NCI-H524 treated with DMSO at 0.1 percent for 48 hours (cell line): ENCODE measurements around the gene NPLOC4.

ENCODE experiments used
- DNase-seq: peaks from one replicate; lab custom pipeline; 2025; lab: John Stamatoyannopoulos, UW

NPLOC4 gene

DNA sequence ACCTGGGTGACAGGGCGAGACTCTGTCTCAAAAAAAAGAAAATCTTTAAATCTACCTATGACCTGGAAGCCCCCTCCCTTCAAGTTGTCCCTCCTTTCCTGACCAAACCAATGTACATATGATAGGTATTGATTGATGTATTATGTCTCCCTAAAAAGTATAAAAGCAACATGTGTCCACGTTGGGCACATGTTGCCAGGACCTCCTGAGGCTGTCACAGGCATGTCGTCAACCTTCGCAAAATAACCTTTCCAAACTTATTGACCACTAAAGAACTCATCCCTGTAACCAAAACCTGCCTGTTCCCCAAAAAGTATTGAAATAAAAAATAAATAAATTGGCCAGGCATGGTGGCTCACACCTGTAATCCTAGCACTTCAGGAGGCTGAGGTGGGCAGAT lies 25.1 kb upstream of the NPLOC4 start:
- DNase-seq: no peak

DNA sequence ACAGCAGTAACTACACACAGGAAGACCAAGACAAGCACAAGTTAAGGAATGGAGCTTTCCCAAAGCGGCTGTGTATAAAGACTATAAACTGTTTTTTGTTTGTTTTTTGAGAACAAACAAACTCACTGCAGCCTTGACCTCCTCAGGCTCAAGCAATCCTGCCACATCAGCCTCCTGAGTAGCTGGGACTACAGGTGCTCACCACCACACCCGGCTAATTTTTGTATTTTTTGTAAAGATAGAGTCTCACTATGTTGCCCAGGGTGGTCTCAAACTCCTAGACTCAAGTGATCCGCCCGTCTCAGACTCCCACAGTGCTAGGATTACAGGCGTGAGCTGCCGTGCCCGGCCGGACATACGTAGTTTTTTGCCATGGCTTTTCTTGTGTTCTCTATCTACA lies 23.5 kb upstream of the NPLOC4 start:
- no peak for DNase-seq

DNA sequence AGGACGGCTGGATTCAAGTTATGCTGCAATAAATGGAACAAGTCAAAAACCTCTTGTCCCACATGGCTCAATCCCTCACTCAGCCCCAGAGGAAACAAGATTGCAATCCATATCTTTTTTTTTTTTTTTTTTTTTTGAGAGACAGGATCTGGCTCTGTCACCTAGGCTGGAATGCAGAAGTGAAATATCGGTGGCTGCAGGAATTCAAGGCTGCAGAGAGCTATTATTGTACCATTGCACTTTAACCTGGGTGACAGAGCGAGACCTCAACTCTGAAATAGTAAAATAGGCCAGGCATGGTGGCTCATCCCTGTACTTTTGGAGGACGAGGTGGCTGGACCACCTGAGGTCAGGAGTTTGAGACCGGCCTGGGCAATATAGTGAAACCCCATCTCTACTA lies 22.1 kb upstream of the NPLOC4 start:
- no peak for DNase-seq

DNA sequence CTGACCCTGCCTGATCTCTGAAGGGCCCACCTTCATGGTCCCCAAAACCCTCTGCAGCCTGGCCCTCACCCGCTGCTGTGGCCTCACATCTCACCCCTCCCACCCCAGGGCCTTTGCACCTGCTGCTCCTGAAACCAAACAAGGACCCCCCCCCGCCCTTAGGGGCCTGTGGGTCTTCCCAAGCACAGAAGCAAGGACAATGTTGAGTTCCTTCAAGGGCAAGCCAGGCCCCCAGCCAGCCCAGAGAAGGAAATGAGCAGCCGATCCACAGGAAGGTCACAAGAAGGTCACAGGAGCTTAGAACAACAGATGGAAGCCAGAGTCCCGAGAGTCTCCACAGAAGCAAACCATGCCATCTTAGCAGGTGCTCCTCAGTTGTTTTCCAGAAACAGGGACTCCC lies 19.9 kb upstream of the NPLOC4 start:
- DNase-seq: no peak

DNA sequence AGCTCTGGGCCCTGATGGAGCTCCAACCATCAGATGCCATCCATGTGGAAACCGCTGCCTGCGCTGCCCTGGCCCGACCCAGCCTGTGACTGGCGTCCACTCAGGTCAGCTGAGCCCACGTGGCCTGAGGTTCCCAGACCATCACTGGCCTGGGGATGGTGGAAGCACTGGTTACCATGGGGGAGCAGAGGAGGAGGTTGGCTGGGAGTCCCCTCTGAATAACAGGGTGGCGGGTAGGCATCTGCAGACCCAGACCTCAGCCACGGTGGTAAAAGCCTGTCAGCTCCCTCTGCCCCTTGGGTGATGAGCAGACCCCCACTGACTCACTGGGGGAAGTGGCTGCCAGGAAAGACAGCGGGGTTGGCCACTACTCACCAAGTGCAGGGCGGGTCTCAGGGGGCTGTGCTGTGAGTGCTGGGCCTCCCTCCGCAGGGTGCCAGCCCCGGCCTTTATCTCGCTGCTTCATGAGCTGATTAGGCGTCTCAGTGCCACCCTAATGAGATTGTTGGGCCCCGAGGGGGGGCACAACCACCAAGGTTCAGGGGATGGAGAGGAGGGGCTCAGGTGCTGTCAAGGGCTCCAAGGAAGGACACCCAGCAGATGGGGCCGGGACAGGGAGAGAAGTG lies 19.3 kb upstream of the NPLOC4 start, which contains the start of gene PDE6G:
PDE6G (minus strand) TSS at position 425 of the 626 bp plus-strand sequence. CDS start 3,237 bp downstream, outside the sequence.
- no peak for DNase-seq

DNA sequence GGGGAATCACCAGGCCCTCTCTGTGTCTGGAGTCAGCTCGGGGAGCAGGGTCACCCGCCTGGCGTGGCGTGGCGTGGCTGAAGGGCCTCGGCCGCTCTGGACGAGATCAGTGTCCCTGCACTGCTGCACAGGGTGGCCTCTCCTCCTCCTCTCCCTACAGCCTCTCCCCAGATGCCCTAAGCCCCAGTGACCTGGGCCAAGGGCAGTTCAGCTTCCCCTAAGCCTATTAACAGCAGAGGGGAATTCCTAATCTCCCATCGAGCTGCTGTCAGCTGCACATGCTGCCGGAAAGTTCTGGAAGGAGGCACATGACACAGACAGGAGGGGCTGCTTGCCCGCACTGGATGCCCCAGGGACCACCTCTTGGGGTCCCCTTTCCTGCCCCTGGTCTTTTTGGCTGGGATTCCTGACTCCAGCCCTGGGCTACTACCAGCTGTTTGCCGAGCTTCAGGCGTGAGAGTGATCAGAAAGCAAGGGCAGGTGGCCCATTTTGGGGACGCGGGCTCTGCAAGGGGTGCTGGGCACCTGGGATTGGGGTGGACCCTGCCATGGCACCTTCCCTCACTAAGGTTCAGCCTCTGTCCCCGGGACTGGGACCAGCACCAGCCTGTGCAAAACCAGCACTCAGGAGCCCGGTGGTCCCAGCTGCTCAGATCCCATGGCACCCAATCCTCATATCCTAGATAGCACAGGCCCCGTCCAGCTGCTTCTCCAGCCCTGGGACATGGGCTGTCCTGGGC lies 18.6 kb upstream of the NPLOC4 start:
- no peak for DNase-seq

DNA sequence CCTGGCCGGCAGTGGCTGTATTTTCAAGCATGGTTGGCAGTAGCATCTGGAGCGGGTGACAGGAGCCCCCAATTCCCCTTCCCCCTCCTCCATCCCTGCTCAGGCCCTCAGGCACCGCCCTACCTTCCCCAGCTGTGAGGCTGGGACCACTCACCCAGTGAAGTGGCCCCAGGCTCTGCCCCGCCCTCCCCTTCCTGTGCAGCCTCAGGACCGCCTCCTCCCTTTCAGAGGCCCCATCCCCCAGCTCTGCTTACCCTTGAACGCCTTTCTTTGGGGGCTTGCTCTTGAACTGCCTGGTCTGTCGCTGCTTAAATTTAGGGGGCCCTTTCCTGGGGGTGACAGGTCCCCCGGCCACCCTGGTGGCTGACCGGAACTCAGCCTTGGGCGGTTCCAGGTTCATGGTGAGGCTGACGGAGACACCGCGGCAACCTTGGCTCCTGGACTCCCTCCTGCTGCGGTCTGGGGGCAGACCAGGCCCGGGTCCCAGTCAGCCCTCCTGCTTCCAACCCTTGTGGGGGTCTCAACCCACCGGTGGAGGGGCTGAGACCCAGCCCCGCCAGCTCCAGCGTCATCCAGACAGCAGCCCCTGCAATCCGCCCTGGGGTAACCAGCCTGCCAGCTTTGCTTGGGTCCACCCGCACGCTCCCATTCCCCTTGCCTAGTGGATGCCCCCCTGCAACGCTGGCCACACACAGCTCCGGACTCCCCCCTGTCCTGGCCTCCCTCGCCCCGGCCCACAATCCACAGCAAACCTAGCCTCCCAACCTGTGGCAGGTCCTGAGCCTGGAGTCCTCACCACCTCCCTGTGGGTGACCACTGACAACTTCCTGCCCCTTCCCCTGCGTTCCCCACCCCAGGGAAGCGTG lies 16.2 kb upstream of the NPLOC4 start:
- no peak for DNase-seq

DNA sequence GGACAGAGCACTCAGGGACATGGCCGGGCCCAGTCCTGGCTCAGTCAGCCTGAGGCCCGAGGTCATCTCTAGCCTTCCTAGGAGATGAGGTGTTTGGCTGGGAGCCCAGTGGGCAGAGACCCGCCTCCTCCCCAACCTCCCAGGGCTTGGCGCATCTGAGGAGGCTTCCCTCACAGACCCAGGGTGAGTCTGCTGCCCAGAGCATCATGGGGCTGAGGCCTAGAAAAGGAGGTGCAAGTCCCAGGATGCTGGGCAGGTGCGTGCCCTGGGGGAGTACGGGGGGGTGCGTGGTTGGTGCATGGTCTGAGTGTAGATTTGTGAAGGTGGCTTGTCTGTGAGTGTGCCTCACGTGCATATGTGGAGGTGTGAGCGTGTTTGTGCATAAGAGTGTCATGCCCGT lies 14.8 kb upstream of the NPLOC4 start:
- no peak for DNase-seq

DNA sequence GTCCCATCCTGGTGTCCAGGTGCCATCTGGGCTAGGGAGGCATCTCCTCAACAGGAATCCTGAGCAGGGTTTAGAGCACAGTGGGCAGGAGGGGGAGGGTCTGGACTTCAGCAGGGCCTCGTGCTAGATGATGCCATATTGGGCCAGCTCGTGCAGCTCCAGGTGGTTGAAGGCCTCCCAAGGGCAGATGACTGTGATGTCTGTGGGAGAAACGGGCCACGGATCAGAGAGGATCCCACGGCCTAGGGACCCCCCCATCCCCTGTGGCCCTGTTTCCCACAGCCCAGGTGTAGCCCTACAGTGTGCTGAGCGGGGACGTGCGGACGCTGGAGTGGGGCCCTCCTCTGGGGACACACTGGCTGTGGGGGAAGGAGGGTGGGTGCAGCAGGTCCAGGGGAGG lies 14.0 kb upstream of the NPLOC4 start:
- no peak for DNase-seq

DNA sequence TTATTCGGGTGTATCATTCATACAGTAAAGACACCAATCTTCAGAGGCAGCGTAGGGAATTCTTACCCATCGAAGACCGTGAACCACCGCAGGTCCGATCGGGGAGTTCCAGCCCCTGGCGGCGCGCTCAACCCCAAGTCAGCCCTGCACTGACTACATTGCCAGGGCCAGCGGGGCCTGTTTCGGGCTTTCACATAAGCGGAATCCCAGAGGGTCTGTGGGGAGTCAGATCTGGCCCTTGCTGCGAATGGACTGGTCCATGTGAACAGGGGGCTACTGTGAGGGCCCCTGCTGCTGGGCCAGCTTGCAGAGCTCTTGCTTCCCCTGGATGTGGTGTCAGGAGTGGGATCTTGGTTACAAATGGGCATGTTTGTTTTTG lies 11.8 kb upstream of the NPLOC4 start:
- no peak for DNase-seq

DNA sequence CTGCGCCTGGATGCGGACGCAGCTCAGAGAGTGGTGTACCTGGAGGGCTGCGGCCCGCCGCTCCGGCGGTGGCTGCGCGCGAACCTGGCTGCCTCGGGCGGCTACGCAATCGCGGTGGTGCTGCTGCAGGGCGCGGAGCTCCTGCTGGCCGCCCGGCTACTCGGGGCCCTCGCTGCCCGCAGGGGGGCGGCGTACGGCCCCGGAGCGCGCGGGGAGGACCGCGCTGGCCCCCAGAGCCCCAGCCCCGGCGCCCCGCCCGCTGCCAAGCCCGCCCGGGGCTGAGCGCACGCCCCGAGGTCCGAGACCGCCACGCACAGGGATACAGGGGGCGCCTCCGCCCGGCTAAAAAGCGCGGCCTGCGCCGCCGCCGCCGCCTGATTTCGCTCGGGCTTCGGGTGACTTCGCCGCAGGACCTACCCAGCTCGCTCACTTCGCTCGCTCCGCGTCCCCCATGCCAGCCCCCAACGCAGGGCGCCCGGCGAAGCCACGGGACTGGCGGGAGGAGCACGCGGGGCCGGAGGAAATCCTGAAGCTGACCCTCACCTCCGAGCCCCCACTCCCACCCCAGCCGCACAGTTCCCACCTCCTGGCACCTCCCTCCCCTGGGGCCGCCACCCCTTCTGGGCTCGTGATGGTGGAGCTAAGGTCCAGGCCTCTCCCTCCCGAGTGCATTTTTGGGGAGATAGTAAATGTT lies 11.2 kb upstream of the NPLOC4 start:
- DNase-seq: no peak

DNA sequence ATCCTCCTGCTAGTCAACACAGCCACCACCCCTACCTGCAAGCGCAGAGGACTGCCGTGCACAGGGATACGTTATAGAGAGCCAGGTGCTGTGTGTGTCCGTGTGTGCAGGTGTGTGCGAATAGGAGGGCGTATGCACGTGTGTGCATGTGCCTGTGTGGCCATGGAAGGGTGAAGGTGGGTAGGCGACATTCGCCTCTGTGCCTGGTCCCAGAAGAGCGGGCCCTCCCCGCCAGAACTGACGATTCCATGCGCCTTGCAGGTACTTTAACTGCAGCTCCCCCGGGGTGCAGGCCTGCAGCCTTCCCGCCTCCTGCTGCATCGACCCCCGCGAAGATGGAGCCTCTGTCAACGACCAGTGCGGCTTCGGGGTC lies 10.7 kb upstream of the NPLOC4 start:
- no peak for DNase-seq

DNA sequence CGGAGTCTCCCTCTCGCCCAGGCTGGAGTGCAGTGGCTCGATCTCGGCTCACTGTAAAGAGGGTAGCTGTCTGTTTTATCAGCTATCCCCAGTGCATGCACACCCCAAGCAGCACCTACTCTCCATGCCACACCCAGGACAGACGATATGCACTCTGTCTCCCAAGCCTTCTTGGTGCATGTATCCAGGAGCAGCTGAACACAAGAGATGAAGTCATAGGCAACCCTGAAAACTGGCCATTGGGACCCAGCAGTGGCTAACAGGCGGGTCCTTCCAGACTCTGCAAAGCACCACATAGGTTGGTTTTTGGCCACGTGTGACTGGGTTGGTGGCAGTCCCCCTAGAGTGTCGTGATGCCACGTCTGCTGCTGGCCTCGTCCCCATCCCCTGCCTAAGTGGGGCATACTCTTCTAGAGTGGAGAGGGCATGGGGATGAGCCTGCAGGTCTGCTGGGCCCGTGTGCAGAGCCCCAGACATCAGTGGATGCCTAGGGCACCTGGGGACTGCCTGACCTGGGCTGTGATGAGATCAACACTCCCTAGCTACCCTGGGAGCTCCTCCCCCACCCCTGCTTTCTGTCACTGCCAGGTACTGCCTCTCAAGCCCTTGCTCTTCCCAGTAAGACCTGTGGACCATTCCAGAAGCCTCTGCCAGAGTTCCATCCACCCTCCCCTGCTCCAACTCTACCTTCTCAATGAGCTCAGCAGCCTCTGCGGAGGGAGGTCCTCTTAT lies 10.1 kb upstream of the NPLOC4 start:
- DNase-seq: no peak

DNA sequence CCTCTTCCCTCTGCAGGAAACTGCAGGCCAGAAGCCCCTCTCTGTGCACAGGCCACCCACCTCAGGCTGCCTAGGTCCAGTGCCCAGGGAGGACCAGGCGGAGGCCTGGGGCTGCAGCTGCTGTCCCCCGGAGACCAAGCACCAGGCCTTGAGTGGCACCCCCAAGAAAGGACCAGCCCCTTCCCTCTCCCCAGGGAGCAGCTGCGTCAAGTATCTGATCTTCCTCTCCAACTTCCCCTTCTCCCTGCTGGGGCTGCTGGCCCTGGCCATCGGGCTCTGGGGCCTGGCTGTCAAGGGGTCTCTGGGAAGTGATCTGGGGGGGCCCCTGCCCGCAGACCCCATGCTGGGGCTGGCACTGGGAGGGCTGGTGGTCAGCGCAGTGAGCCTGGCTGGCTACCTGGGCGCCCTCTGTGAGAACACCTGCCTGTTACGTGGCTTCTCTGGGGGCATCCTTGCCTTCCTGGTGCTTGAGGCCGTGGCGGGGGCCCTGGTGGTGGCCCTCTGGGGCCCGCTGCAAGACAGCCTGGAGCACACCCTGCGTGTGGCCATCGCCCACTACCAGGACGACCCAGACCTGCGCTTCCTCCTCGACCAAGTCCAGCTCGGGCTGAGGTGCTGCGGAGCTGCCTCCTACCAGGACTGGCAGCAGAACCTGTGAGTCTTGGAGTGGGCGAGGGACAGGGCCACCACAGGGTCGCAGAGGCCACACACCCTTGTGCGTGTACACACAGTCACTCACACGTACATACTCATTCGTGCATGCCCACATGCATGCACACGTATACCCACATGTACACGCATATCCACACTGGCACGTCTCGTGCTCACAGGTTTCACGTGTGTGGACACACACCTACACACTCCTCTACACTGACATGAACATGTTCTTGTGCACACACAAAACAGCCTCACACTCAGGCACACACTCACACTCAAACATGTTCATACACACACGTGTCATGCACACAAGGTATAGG lies 8.4 kb upstream of the NPLOC4 start:
- no peak for DNase-seq

DNA sequence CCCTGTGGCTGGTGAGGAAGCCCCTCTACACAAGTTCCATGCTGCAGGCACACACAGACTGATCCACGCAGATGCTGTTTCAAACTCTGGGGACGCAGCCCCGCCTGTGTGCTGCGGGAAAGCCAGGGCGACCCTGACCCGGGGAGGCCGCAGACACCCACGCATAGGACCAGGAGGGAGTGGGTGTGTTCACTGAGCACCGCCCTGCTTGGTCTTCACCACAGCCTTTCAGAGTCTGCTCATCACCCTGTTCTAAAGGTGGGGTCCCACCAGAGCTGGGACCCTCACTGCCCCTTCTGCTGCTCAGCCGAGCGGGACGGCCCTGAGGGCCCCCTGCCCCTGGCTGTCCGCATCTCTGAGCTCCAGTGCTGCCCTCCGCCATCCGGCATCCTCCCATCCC lies 7.6 kb upstream of the NPLOC4 start:
- no peak for DNase-seq

DNA sequence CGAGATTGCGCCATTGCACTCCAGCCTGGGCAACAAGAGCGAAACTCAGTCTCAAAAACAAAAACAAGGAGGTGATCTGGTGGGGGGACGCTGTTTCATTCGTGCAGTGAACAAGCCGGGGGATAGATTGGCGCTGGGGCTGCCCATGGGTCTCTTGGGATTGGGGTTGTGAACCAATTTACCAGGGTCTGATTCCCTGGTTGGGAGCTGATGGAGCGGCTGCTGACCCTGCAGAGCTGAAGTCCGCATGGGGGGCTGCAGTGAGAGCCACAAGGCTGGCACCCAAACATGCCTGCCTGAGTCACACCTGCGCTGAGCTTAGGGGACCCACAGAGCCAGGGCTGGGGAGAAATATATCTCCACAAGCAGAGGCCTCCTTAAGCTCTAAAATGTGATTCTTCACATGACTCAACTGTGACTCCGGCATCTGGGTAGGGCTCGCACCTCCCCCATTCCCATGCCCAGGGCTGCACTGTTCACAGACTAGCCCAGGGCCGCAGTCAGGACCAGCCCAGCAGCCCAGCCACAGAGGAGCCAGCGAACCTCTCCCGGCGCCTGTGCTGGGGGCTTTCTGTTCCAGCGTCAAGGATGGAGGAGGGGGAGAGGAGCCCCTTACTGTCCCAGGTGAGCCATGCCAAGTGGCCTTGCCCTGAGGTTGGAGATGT lies 5.0 kb upstream of the NPLOC4 start:
- DNase-seq: no peak

DNA sequence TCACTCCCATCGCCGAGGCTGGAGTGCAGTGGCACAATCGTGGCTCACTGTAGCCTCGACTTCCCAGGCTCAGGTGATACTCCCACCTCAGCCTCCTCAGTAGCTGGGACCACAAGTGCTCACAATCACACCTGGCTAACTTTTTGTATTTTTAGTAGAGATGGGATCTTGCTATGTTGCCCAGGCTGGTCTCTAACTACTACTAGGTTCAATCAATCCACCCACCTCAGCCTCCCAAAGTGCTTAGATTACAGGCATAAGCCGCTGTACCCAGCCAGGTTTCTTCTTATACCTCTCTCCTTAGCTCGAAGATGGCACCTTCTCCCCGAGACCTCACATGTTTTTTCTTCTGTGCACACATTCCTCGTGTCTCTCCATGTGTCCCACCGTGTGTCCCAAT lies 3.1 kb upstream of the NPLOC4 start:
- DNase-seq: no peak

DNA sequence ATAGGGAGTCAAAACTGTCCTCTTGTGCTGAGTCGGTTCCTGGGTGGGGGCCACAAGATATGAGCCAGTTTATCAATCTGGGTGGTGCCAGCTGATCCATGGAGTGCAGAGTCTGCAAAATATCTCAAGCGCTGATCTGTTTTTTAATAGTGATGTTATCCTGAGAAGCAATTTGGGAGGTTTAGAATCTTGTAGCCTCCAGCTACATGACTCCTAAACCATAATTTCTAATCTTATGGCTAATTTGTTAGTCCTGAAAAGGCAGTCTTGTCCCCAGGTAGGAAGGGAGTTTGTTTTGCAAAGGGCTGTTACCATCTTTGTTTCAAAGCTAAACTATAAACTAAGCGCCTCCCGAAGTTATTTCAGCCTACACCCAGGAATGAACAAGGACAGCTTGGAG lies 1.8 kb upstream of the NPLOC4 start:
- DNase-seq: no peak

DNA sequence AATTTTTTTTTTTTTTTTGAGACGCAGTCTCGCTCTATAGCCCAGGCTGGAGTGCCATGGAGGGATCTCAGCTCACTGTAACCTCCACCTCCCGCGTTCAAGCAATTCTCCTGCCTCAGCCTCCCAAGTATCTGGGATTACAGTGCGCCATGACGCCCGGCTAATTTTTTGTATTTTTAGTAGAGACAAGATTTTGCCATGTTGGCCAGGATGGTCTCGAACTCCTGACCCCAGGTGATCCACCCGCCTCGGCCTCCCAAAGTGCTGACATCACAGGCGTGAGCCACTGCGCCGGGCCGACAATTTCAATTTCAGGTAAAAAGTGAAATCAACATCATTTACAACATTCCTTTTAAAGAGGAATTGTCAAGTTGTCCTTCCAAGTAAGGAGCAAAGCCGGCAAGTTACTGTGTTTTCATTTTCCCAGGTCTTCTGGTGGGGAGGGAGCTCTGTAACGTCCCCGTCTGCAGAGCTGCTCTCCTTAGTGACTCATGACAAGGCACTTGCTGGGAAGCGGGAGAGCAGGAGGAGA lies 873 bp downstream of the NPLOC4 start:
- DNase-seq: no peak

DNA sequence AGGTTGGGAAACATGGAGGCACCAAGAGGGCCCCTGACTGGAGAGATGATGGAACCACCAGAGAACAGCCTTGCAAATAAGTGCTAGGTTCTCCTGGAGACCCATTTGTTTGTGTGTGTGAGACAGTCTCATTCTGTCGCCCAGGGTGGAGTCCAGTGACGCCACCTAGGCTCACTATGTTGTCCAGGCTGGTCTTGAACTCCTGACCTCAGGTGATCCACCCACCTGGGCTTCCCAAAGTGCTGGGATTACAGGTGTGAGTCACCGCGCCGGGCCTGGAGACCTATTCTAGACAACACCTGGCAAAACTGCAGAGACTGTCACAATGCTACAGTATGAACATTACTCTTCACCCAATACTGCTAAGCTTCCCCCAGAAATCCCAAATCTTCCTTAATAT lies 1.5 kb downstream of the NPLOC4 start:
- no peak for DNase-seq
